ENCODE data around the gene BCAS3.

GRCh38 chr17:61322325-61323002 is 644.8 kb downstream of the BCAS3 start:
- TF ChIP-seq CTCF (IDR thresholded peaks at IDR 0.05; ENCODE audit: low read depth, low read length) (no peak), EZH2phosphoT487 (IDR thresholded peaks at IDR 0.05; ENCODE audit: low read depth) (no peak)

Data from OCI-LY3 (cell line).